Measurements from ENCODE around the gene CBY2. TPM values are rescaled to one million over a fixed set of nuclear protein-coding genes. Genes with fewer than 3 reads are reported as not detected.

The CBY2 gene
- total and polyA plus RNA-seq, 10 of the 15 experiments (the other 5 are each of a cell fraction or from before 2014, with no cell fraction given): 0.08 to 0.64 (median 0.23) TPM; not detected in 6

GRCh38 chr13:45737571-45738017, 35.5 kb downstream of the CBY2 start (continued):
- TF ChIP-seq USF1 (IDR thresholded peaks at IDR 0.05; ENCODE audit: borderline replicate concordance, extremely low read length, insufficient read depth, low read depth, low read length): no peak
- TF ChIP-seq CBX3 (IDR thresholded peaks at IDR 0.05; ENCODE audit: borderline replicate concordance, low read depth): no peak
- no peak for TF ChIP-seq TAF1 (IDR thresholded peaks at IDR 0.05; ENCODE audit: borderline replicate concordance, low read depth, low read length)
- TF ChIP-seq KLF5 (IDR thresholded peaks at IDR 0.05; ENCODE audit: partially characterized antibody): no peak
- no peak for TF ChIP-seq TARDBP (IDR thresholded peaks at IDR 0.05; ENCODE audit: borderline replicate concordance)
- TF ChIP-seq ASH2L (IDR thresholded peaks at IDR 0.05; ENCODE audit: borderline replicate concordance, low read depth): no peak
- TF ChIP-seq IRF3 (IDR thresholded peaks at IDR 0.05): no peak
- TF ChIP-seq POLR2AphosphoS5 (IDR thresholded peaks at IDR 0.05; ENCODE audit: low read length): no peak
- no peak for TF ChIP-seq ATF2 (IDR thresholded peaks at IDR 0.05; ENCODE audit: low read length)
- no peak for TF ChIP-seq ZNF207 (IDR thresholded peaks at IDR 0.05; ENCODE audit: borderline replicate concordance)
- TF ChIP-seq TCF3 (IDR thresholded peaks at IDR 0.05; ENCODE audit: borderline replicate concordance, insufficient read depth, low read depth, low read length): no peak
- TF ChIP-seq SUPT20H (IDR thresholded peaks at IDR 0.05; ENCODE audit: borderline replicate concordance, control insufficient read depth, low read depth, low read length): no peak
- TF ChIP-seq POLR2AphosphoS2 (IDR thresholded peaks at IDR 0.05; ENCODE audit: low read depth, low read length): no peak
- TF ChIP-seq SIX5 (IDR thresholded peaks at IDR 0.05; ENCODE audit: low read depth, low read length, severe bottlenecking): no peak
- no peak for TF ChIP-seq EED (IDR thresholded peaks at IDR 0.05; ENCODE audit: low read depth)
- peak; percentile 81 for TF ChIP-seq TCF7 (IDR thresholded peaks at IDR 0.05; ENCODE audit: borderline replicate concordance)
- no peak for TF ChIP-seq HDGF (IDR thresholded peaks at IDR 0.05)
- TF ChIP-seq BACH1 (IDR thresholded peaks at IDR 0.05; ENCODE audit: borderline replicate concordance): no peak
- peak; percentile 85 for TF ChIP-seq NR2F1 (conservative IDR thresholded peaks at IDR 0.05)
- no peak for TF ChIP-seq ZNF217 (IDR thresholded peaks at IDR 0.05)
- no peak for TF ChIP-seq CUX1 (IDR thresholded peaks at IDR 0.05; ENCODE audit: insufficient replicate concordance, low read depth, low read length)
- no peak for TF ChIP-seq CBX5 (IDR thresholded peaks at IDR 0.05; ENCODE audit: low read depth)
- TF ChIP-seq NR2C1 (IDR thresholded peaks at IDR 0.05): no peak
- TF ChIP-seq SREBF2 (IDR thresholded peaks at IDR 0.05; ENCODE audit: low read length): no peak
- TF ChIP-seq MEF2B (IDR thresholded peaks at IDR 0.05; ENCODE audit: partially characterized antibody, poor library complexity, severe bottlenecking): no peak

Data from GM12878 (cell line).